CD4-positive, alpha-beta T cell (primary cell): ENCODE data around the gene SNCAIP. TPM values are rescaled to one million over a fixed set of nuclear protein-coding genes. Genes with fewer than 3 reads are reported as not detected.

ENCODE experiments used
- ATAC-seq: fragments of 200-7000 bp; cut with Tn5 transposase; one replicate; pipeline ENCODE4 v1.10.0; 2022; ENCODE audit warnings: mild to moderate bottlenecking; ENCODE audit not compliant: poor library complexity
- CTCF ChIA-PET: fragments of 350-600 bp; sonication (Branson Sonifier 250); formaldehyde crosslinking; loops from one replicate; lab custom pipeline; 2021; ENCODE audit warnings: antibody characterized with exemption, inconsistent platforms; lab: Charles Lee
- POLR2A ChIA-PET: fragments of 350-600 bp; sonication (Branson Sonifier 250); formaldehyde crosslinking; loops from one replicate; lab custom pipeline; 2021; ENCODE audit warnings: antibody characterized with exemption, inconsistent platforms; lab: Charles Lee
- DNase-seq, 14 experiments: peaks; one replicate each; pipeline ENCODE4 v3.0.0-alpha.2; 2013 to 2020; ENCODE audit warnings: mixed read lengths in 2 of 14
- H3K27ac ChIP-seq, 2 donors: one replicate each; pipeline versions ENCODE4 v1.5.1 to v1.7.0; 2013; ENCODE audit warnings: low read length in 2 of 2, low read depth in 1 of 2, mild to moderate bottlenecking in 1 of 2
- H3K27me3 ChIP-seq, 2 experiments: 1 replicate in 1 of 2; 2 replicates in 1 of 2; pipeline versions ENCODE4 v1.6.1 to v1.7.0; 2013; ENCODE audit warnings: low read length in 2 of 2, control low read depth in 1 of 2, mild to moderate bottlenecking in 1 of 2, moderate library complexity in 1 of 2; ENCODE audit not compliant: insufficient read depth in 2 of 2, control insufficient read depth in 1 of 2
- H3K36me3 ChIP-seq: one replicate; pipeline ENCODE4 v1.6.1; 2013; ENCODE audit warnings: low read length, control low read depth; ENCODE audit not compliant: insufficient read depth
- H3K4me1 ChIP-seq: one replicate; pipeline ENCODE4 v1.6.1; 2013; ENCODE audit warnings: low read length, control low read depth; ENCODE audit not compliant: insufficient read depth
- H3K4me3 ChIP-seq: one replicate; pipeline ENCODE4 v1.5.1; 2013; ENCODE audit warnings: mild to moderate bottlenecking, low read length, moderate library complexity
- H3K9me3 ChIP-seq, 2 experiments: 1 replicate in 1 of 2; 2 replicates in 1 of 2; pipeline versions ENCODE4 v1.6.1 to v1.7.0; 2013; ENCODE audit warnings: low read length in 2 of 2, mild to moderate bottlenecking in 2 of 2, control low read depth in 1 of 2, moderate library complexity in 1 of 2; ENCODE audit not compliant: control insufficient read depth in 1 of 2, insufficient read depth in 1 of 2
- H3K27ac Mint-ChIP-seq: one replicate; pipeline ENCODE4 v1.8.0; 2020; ENCODE audit warnings: mixed read lengths
- H3K27me3 Mint-ChIP-seq: one replicate; pipeline ENCODE4 v1.8.0; 2021; ENCODE audit warnings: mixed read lengths
- H3K36me3 Mint-ChIP-seq: one replicate; pipeline ENCODE4 v1.8.0; 2021; ENCODE audit warnings: low read depth, mixed read lengths
- H3K4me1 Mint-ChIP-seq: one replicate; pipeline ENCODE4 v1.8.0; 2021; ENCODE audit warnings: low read depth, mixed read lengths
- H3K4me3 Mint-ChIP-seq: one replicate; pipeline ENCODE4 v1.8.0; 2020; ENCODE audit warnings: mild to moderate bottlenecking, mixed read lengths
- H3K9me3 Mint-ChIP-seq: one replicate; pipeline ENCODE4 v1.8.0; 2020; ENCODE audit warnings: mixed read lengths
- CTCF ChIP-seq: fragments of 200-600 bp; IDR thresholded peaks from one replicate; pipeline ENCODE4 v1.8.0; 2022; ENCODE audit warnings: antibody characterized with exemption, mild to moderate bottlenecking
- intact Hi-C, 2 experiments: fragments of 100-400 bp; cut with DNase I in 1 of 2; cut with micrococcal nuclease in 1 of 2; formaldehyde crosslinking; loops; one replicate each; pipeline versions ENCODE4 v1.15.1 to v1.9.0; 2023 to 2025; cut with DNase I, micrococcal nuclease
- total RNA-seq, 174 experiments: library from RNA in 2 of 174; stranded (reverse) in 2 of 174; gene quantifications; one replicate each; pipeline ENCODE4 v1.2.3 and lab custom pipeline; 2021 to 2026

Gene SNCAIP
- total RNA-seq, 2 experiments from 2014 or later, result not detected

GRCh38 chr5:122297587-122298298 lies 14.3 kb upstream of the SNCAIP start:
- no peaks in the 10 kb centered on the region for H3K27me3 ChIP-seq
- CTCF ChIA-PET, result no interaction called here

GRCh38 chr5:122300374-122300773 lies 11.7 kb upstream of the SNCAIP start:
- POLR2A ChIA-PET, result interaction anchor here (0.5 kb wide), 1 partner anchor 31 kb away, joined by 3 read pairs; no protein-coding TSS in a partner anchor
- no peak for DNase-seq
- H3K4me1 ChIP-seq, result no peaks in the 10 kb centered on the region
- H3K36me3 ChIP-seq, result no peaks in the 10 kb centered on the region
- H3K4me3 ChIP-seq, result no peak overlapping the region
- no peak overlapping the region for H3K4me3 Mint-ChIP-seq
- no peak overlapping the region for H3K27ac ChIP-seq
- H3K27ac Mint-ChIP-seq, result no peak overlapping the region
- ATAC-seq, result no peak
- H3K36me3 Mint-ChIP-seq, result no peaks in the 10 kb centered on the region
- no peaks in the 10 kb centered on the region for H3K27me3 ChIP-seq
- no peaks in the 10 kb centered on the region for H3K9me3 ChIP-seq
- CTCF ChIA-PET, result no interaction called here
- H3K9me3 Mint-ChIP-seq, result no peaks in the 10 kb centered on the region
- no peaks in the 10 kb centered on the region for H3K27me3 Mint-ChIP-seq
- intact Hi-C loops, result no loop called here
- no peak for TF ChIP-seq CTCF
- no peaks in the 10 kb centered on the region for H3K4me1 Mint-ChIP-seq

More at GRCh38 chr5:122297587-122298298, 14.3 kb upstream of the SNCAIP start:
- Mint-ChIP-seq H3K36me3 (no peaks in the 10 kb centered on the region), H3K27ac (no peak overlapping the region), H3K27me3 (no peaks in the 10 kb centered on the region), H3K9me3 (peaks cover 3% of the 10 kb centered on the region), H3K4me3 (no peak overlapping the region), H3K4me1 (no peaks in the 10 kb centered on the region)
- Histone ChIP-seq H3K4me1 (no peaks in the 10 kb centered on the region), H3K27ac (no peak overlapping the region), H3K4me3 (no peak overlapping the region), H3K36me3 (no peaks in the 10 kb centered on the region), H3K9me3 (no peaks in the 10 kb centered on the region)
- DNase-seq (no peak), ATAC-seq (no peak)
- no peak for TF ChIP-seq CTCF
- intact Hi-C loops, result no loop called here
- POLR2A ChIA-PET, result no interaction called here

- Histone ChIP-seq H3K27me3 (no peaks in the 10 kb centered on the region), H3K27ac (no peak overlapping the region), H3K4me3 (no peak overlapping the region), H3K4me1 (no peaks in the 10 kb centered on the region), H3K36me3 (no peaks in the 10 kb centered on the region), H3K9me3 (no peaks in the 10 kb centered on the region)
- no peak for TF ChIP-seq CTCF
- POLR2A ChIA-PET, result interaction anchor here (0.5 kb wide), 1 partner anchor 30 kb away, joined by 3 read pairs; no protein-coding TSS in a partner anchor
- intact Hi-C loops, result no loop called here
- Mint-ChIP-seq H3K4me1 (no peaks in the 10 kb centered on the region), H3K4me3 (no peak overlapping the region), H3K36me3 (no peaks in the 10 kb centered on the region), H3K27ac (no peak overlapping the region), H3K27me3 (peaks cover under 1% of the 10 kb centered on the region), H3K9me3 (no peaks in the 10 kb centered on the region)
- CTCF ChIA-PET, result interaction anchor here (0.7 kb wide), 1 partner anchor 8 kb away, joined by 3 read pairs; no protein-coding TSS in a partner anchor
- no peak for DNase-seq
- no peak for ATAC-seq
Measured at GRCh38 chr5:122301016-122301415, 11.0 kb upstream of the SNCAIP start.
